ENCODE measurements around the gene TMBIM1.

GRCh38 chr2:218255446-218255845 lies 36.9 kb downstream of the TMBIM1 start:
- no peak for TF ChIP-seq CTCF (IDR thresholded peaks at IDR 0.05; ENCODE audit: low read depth, low read length)
- no peak for TF ChIP-seq POLR2A (IDR thresholded peaks at IDR 0.05; ENCODE audit: extremely low read depth, insufficient read length)

All from NB4 (cell line).